Measurements from ENCODE around the gene PPP5C.

GRCh38 chr19:46429999-46430398 is 83.1 kb downstream of the PPP5C start:
- TF ChIP-seq POLR2A (IDR thresholded peaks at IDR 0.05) (no peak), CTCF (IDR thresholded peaks at IDR 0.05) (no peak), EP300 (IDR thresholded peaks at IDR 0.05) (no peak), POLR2AphosphoS5 (IDR thresholded peaks at IDR 0.05) (no peak)
